Measurements from ENCODE around the gene MYOT.
A peak's percentile ranks its signal among the peaks of the same experiment; 100 is the strongest.
"Not testable (repeated sequence)": the region's sequence is repeated elsewhere in the genome, so short reads cannot be mapped to it uniquely, and the experiment has no call there.

Gene MYOT

DNA sequence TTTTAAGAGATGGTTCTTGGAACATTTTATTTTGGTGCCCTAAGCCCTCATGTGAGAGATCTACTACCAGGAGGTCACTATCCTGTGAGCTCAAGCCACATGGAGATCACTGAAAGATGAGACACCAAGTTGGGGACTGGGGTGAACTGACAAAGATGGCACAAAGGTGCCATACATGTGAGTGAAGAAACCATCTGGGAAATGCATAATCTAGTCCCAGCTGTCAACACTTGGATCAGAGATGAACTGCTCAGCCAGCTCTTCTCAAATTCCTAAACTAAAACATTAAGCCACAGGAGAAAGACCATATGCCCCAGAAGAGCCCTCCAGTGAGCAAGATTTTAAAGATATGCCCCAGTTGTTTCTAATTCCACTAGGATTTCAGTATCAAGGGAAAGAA, 22.2 kb upstream of the MYOT start:
- TF ChIP-seq ISL1 (CRISPR knock-in tag; IDR thresholded peaks at IDR 0.05) (peak; percentile 70), ARNTL (CRISPR knock-in tag; IDR thresholded peaks at IDR 0.05; ENCODE audit: borderline replicate concordance, low read depth) (no peak)
- ATAC-seq: peak; percentile 89

DNA sequence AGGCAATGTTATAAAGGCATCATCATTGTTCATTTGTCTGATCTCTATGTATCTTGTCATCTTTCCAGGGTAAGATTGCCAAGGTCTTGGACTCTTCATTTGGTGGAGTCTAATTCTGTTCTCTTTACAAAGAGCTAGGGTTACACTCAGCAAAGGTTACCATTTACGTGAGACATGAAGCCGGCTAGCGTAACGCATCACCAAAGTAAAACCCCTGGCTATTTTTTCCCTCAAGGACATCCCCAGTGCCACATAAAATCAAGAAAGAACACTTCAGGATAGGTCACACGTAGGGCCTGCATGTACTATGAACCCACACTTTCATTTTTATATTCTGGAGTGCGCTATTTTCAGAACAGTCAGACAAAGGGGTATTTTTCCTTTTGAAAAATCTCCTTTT, 20.0 kb upstream of the MYOT start:
- ATAC-seq: no peak
- TF ChIP-seq ARNTL (CRISPR knock-in tag; IDR thresholded peaks at IDR 0.05; ENCODE audit: borderline replicate concordance, low read depth): no peak
- TF ChIP-seq TCF4 (CRISPR knock-in tag; IDR thresholded peaks at IDR 0.05; ENCODE audit: borderline replicate concordance): no peak
- TF ChIP-seq ZC3H10 (CRISPR knock-in tag; IDR thresholded peaks at IDR 0.05): no peak
- no peak for TF ChIP-seq ZFP30 (CRISPR knock-in tag; IDR thresholded peaks at IDR 0.05)
- TF ChIP-seq, protein P1, sequence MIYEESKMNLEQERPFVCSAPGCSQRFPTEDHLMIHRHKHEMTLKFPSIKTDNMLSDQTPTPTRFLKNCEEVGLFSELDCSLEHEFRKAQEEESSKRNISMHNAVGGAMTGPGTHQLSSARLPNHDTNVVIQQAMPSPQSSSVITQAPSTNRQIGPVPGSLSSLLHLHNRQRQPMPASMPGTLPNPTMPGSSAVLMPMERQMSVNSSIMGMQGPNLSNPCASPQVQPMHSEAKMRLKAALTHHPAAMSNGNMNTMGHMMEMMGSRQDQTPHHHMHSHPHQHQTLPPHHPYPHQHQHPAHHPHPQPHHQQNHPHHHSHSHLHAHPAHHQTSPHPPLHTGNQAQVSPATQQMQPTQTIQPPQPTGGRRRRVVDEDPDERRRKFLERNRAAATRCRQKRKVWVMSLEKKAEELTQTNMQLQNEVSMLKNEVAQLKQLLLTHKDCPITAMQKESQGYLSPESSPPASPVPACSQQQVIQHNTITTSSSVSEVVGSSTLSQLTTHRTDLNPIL (CRISPR knock-in tag; IDR thresholded peaks at IDR 0.05; ENCODE audit: low read depth): no peak
- TF ChIP-seq, protein P2, sequence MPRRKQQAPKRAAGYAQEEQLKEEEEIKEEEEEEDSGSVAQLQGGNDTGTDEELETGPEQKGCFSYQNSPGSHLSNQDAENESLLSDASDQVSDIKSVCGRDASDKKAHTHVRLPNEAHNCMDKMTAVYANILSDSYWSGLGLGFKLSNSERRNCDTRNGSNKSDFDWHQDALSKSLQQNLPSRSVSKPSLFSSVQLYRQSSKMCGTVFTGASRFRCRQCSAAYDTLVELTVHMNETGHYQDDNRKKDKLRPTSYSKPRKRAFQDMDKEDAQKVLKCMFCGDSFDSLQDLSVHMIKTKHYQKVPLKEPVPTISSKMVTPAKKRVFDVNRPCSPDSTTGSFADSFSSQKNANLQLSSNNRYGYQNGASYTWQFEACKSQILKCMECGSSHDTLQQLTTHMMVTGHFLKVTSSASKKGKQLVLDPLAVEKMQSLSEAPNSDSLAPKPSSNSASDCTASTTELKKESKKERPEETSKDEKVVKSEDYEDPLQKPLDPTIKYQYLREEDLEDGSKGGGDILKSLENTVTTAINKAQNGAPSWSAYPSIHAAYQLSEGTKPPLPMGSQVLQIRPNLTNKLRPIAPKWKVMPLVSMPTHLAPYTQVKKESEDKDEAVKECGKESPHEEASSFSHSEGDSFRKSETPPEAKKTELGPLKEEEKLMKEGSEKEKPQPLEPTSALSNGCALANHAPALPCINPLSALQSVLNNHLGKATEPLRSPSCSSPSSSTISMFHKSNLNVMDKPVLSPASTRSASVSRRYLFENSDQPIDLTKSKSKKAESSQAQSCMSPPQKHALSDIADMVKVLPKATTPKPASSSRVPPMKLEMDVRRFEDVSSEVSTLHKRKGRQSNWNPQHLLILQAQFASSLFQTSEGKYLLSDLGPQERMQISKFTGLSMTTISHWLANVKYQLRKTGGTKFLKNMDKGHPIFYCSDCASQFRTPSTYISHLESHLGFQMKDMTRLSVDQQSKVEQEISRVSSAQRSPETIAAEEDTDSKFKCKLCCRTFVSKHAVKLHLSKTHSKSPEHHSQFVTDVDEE (CRISPR knock-in tag; IDR thresholded peaks at IDR 0.05): no peak
- no peak for TF ChIP-seq PPARA (CRISPR knock-in tag; IDR thresholded peaks at IDR 0.05; ENCODE audit: borderline replicate concordance)
- no peak for TF ChIP-seq ZNF70 (CRISPR knock-in tag; IDR thresholded peaks at IDR 0.05)

DNA sequence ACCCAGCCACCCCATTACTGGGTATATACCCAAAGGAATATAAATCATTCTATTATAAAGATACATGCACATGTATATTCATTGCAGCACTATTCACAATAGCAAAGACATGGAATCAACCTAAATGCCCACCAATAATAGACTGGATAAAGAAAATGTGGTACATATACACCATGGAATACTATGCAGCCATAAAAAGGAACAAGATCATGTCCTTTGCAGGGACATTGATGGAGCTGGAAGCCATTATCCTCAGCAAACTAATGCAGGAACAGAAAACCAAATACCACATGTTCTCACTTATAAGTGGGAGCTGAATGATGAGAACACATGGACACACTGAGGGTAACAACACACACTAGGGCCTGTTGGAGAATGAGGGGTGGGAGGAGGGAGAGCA, 14.5 kb upstream of the MYOT start:
- peak; percentile 66 for TF ChIP-seq ZNF8 (CRISPR knock-in tag; IDR thresholded peaks at IDR 0.05)
- not testable (repeated sequence) for ATAC-seq

DNA sequence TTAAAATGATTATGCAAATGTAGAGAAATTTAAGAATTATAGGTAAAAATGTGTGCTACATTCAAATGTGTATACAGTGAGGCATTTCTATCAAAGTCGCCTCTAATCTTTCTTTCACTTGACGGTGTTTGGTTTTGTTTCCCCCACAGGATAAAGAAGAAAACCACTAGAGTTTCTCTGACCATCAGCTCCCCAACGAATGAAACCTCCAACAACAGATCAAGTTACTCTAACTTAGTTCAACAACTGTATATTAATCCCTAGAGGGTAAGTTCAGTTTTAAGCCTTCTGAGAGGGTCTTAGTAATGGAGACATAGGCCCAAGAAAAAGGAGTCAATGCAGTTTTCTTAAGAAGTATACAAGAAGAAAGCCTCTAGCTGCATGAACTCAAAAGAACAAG, 11.5 kb upstream of the MYOT start:
- ATAC-seq: no peak
- no peak for TF ChIP-seq PPARA (CRISPR knock-in tag; IDR thresholded peaks at IDR 0.05; ENCODE audit: borderline replicate concordance)
- no peak for TF ChIP-seq TCF4 (CRISPR knock-in tag; IDR thresholded peaks at IDR 0.05; ENCODE audit: borderline replicate concordance)
- TF ChIP-seq ZFP30 (CRISPR knock-in tag; IDR thresholded peaks at IDR 0.05): no peak
- TF ChIP-seq ESRRG (CRISPR knock-in tag; IDR thresholded peaks at IDR 0.05): no peak

DNA sequence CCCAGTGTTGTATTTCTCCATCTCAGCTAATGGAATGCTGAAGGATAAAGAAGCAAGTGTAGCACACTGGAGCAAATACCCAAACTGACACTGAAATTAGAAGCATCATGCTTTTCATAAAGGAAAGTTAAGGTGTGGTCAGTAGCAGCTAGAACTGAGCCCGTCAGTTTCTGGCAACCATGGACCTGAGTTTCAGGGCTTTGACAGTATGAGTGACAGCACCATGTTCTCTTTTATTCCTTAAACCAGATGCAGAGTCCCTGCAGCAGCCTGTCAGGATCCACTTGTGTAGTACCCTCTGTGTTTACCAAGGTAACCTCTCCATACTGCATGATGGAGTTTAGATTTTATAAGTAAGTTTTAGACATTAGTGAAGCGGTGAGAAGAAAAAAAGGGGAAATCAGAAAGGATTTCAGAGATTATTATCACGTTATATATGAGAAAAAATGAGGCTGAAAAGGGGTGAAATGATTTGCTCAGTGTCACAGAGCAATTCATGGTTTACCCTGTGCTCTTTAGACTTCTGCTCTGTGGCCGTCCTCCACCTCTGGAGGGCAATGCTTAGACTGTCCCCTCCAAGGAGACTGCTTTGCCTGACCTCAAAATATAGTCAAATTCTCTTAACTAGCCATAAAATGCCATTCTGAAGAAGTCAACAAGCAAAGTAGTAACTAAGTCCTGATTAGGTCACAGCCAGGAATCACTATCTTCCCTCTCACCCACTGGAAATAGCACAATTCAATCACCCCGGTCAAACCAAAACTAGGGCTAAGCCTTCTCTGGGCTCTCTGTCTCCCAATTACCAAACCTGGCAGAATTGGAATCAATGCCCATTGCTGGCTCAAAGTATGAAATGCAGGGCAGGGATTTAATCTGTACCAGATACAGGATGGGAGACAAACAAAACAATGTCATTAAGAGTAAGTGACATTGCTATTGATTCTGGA, 10.5 kb upstream of the MYOT start:
- TF ChIP-seq GLIS3 (CRISPR knock-in tag; IDR thresholded peaks at IDR 0.05) (no peak), ARNTL (CRISPR knock-in tag; IDR thresholded peaks at IDR 0.05; ENCODE audit: borderline replicate concordance, low read depth) (no peak), CSDC2 (CRISPR knock-in tag; IDR thresholded peaks at IDR 0.05) (no peak), RARB (CRISPR knock-in tag; IDR thresholded peaks at IDR 0.05) (no peak), ZFP30 (CRISPR knock-in tag; IDR thresholded peaks at IDR 0.05) (no peak), ISL1 (CRISPR knock-in tag; IDR thresholded peaks at IDR 0.05) (no peak), ZFP3 (CRISPR knock-in tag; IDR thresholded peaks at IDR 0.05) (no peak), SNAI2 (CRISPR knock-in tag; IDR thresholded peaks at IDR 0.05) (no peak)
- TF ChIP-seq, protein P2 (CRISPR knock-in tag; IDR thresholded peaks at IDR 0.05): no peak
- TF ChIP-seq, protein P3, sequence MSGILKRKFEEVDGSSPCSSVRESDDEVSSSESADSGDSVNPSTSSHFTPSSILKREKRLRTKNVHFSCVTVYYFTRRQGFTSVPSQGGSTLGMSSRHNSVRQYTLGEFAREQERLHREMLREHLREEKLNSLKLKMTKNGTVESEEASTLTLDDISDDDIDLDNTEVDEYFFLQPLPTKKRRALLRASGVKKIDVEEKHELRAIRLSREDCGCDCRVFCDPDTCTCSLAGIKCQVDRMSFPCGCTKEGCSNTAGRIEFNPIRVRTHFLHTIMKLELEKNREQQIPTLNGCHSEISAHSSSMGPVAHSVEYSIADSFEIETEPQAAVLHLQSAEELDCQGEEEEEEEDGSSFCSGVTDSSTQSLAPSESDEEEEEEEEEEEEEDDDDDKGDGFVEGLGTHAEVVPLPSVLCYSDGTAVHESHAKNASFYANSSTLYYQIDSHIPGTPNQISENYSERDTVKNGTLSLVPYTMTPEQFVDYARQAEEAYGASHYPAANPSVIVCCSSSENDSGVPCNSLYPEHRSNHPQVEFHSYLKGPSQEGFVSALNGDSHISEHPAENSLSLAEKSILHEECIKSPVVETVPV (CRISPR knock-in tag; IDR thresholded peaks at IDR 0.05): no peak

More for the DNA sequence above, 10.5 kb upstream of the MYOT start:
- ATAC-seq: no peak; the same call in 2 of the 3 replicates

Data from SK-N-SH treated with all-trans-retinoic acid at 6 μM for 48 hours (cell line).